Activated CD4-positive, alpha-beta memory T cell treated with anti-CD3 and anti-CD28 coated beads for 36 hours (primary cell): ENCODE measurements around the gene MOB3C. TPM values are rescaled to one million over a fixed set of nuclear protein-coding genes. Genes with fewer than 3 reads are reported as not detected.
"Not testable (repeated sequence)": the region's sequence is repeated elsewhere in the genome, so short reads cannot be mapped to it uniquely, and the experiment has no call there.

Experiments
- CTCF ChIA-PET: fragments of 350-600 bp; sonication (Branson Sonifier 250); formaldehyde crosslinking; loops from one replicate; lab custom pipeline; 2021; ENCODE audit warnings: antibody characterized with exemption, inconsistent platforms; lab: Charles Lee
- POLR2A ChIA-PET: fragments of 350-600 bp; sonication (Branson Sonifier 250); formaldehyde crosslinking; loops from one replicate; lab custom pipeline; 2021; ENCODE audit warnings: antibody characterized with exemption; lab: Charles Lee
- DNase-seq: peaks from one replicate; pipeline ENCODE4 v3.0.0-alpha.2; 2020
- H3K27ac Mint-ChIP-seq: one replicate; pipeline ENCODE4 v1.8.0; 2021; ENCODE audit warnings: mixed read lengths
- H3K27me3 Mint-ChIP-seq: one replicate; pipeline ENCODE4 v1.8.0; 2021; ENCODE audit warnings: mixed read lengths
- H3K36me3 Mint-ChIP-seq: one replicate; pipeline ENCODE4 v1.8.0; 2021; ENCODE audit warnings: mixed read lengths
- H3K4me1 Mint-ChIP-seq: one replicate; pipeline ENCODE4 v1.8.0; 2021; ENCODE audit warnings: low read depth, mixed read lengths
- H3K4me3 Mint-ChIP-seq: one replicate; pipeline ENCODE4 v1.8.0; 2021; ENCODE audit warnings: mild to moderate bottlenecking, mixed read lengths
- H3K9me3 Mint-ChIP-seq: one replicate; pipeline ENCODE4 v1.8.0; 2021; ENCODE audit warnings: mixed read lengths
- intact Hi-C: fragments of 100-400 bp; cut with micrococcal nuclease; formaldehyde crosslinking; loops from one replicate; pipeline ENCODE4 v1.15.1; 2023
- total RNA-seq, 2 experiments: library from RNA; stranded (reverse); gene quantifications; one replicate each; pipeline ENCODE4 v1.2.3, GENCODE V29; 2021

The MOB3C gene
- total RNA-seq, 2 experiments from 2014 or later: 8.2 to 10.0 TPM

- H3K4me1 Mint-ChIP-seq: peaks cover 14% of the 10 kb centered on the region
- intact Hi-C loops: no loop called here
- peaks cover 57% of the 10 kb centered on the region for H3K36me3 Mint-ChIP-seq
- CTCF ChIA-PET: interaction anchor here (0.6 to 0.8 kb wide), 2 partner anchors 36 to 94 kb away, joined by 3 read pairs; partner anchors contain the start of gene MOB3C
- H3K27me3 Mint-ChIP-seq: no peaks in the 10 kb centered on the region
- POLR2A ChIA-PET: no interaction called here
- H3K27ac Mint-ChIP-seq: no peak overlapping the region
- H3K9me3 Mint-ChIP-seq: peaks cover 4% of the 10 kb centered on the region
- H3K4me3 Mint-ChIP-seq: no peak overlapping the region
- DNase-seq: no peak
Observed at GRCh38 chr1:46652321-46653100, 35.9 kb upstream of the MOB3C start.

GRCh38 chr1:46651152-46651551 lies 34.5 kb upstream of the MOB3C start:
- H3K27me3 Mint-ChIP-seq, H3K4me3 Mint-ChIP-seq, DNase-seq, intact Hi-C loops, POLR2A ChIA-PET, H3K9me3 Mint-ChIP-seq, H3K27ac Mint-ChIP-seq, CTCF ChIA-PET: not testable (repeated sequence)
- Mint-ChIP-seq H3K4me1 (peaks cover 24% of the 10 kb centered on the region), H3K36me3 (peaks cover 64% of the 10 kb centered on the region)

- no peak overlapping the region for H3K4me3 Mint-ChIP-seq
- no peak for DNase-seq
- H3K27ac Mint-ChIP-seq: no peak overlapping the region
- peaks cover 58% of the 10 kb centered on the region for H3K36me3 Mint-ChIP-seq
- peaks cover 24% of the 10 kb centered on the region for H3K4me1 Mint-ChIP-seq
- peaks cover 7% of the 10 kb centered on the region for H3K9me3 Mint-ChIP-seq
- CTCF ChIA-PET: no interaction called here
- no peaks in the 10 kb centered on the region for H3K27me3 Mint-ChIP-seq
- intact Hi-C loops: no loop called here
- POLR2A ChIA-PET: no interaction called here
Observed at GRCh38 chr1:46650491-46650890, 33.9 kb upstream of the MOB3C start.

- intact Hi-C loops: no loop called here
- H3K9me3 Mint-ChIP-seq: peaks cover 7% of the 10 kb centered on the region
- H3K36me3 Mint-ChIP-seq: peaks cover 55% of the 10 kb centered on the region
- CTCF ChIA-PET: interaction anchor here (0.6 to 1.3 kb wide), 2 partner anchors 9 to 114 kb away, joined by 3 to 6 read pairs; no protein-coding TSS in a partner anchor
- H3K4me3 Mint-ChIP-seq: no peak overlapping the region
- no peak for DNase-seq
- POLR2A ChIA-PET: interaction anchor here (1.2 kb wide), 1 partner anchor 46 kb away, joined by 4 read pairs; the partner anchor contains the start of gene MKNK1
- H3K27me3 Mint-ChIP-seq: no peaks in the 10 kb centered on the region
- H3K4me1 Mint-ChIP-seq: peaks cover 24% of the 10 kb centered on the region
- H3K27ac Mint-ChIP-seq: no peak overlapping the region
Observed at GRCh38 chr1:46649764-46650163, 33.2 kb upstream of the MOB3C start.

- ChIA-PET POLR2A (interaction anchor here (1.0 kb wide), 1 partner anchor 20 kb away, joined by 3 read pairs; the partner anchor contains the start of gene ATPAF1), CTCF (no interaction called here)
- intact Hi-C loops: no loop called here
- H3K36me3 Mint-ChIP-seq: peaks cover 42% of the 10 kb centered on the region
- no peaks in the 10 kb centered on the region for H3K27me3 Mint-ChIP-seq
- DNase-seq: no peak
- H3K27ac Mint-ChIP-seq: no peak overlapping the region
- H3K9me3 Mint-ChIP-seq: peaks cover 5% of the 10 kb centered on the region
- H3K4me3 Mint-ChIP-seq: no peak overlapping the region
- peaks cover 12% of the 10 kb centered on the region for H3K4me1 Mint-ChIP-seq
Observed at GRCh38 chr1:46647611-46648010, 31.0 kb upstream of the MOB3C start.

GRCh38 chr1:46646844-46647243 lies 30.2 kb upstream of the MOB3C start:
- Mint-ChIP-seq H3K27me3 (no peaks in the 10 kb centered on the region), H3K27ac (no peak overlapping the region), H3K4me1 (peaks cover 11% of the 10 kb centered on the region), H3K36me3 (peaks cover 41% of the 10 kb centered on the region), H3K9me3 (peaks cover 4% of the 10 kb centered on the region), H3K4me3 (no peak overlapping the region)
- ChIA-PET CTCF (no interaction called here), POLR2A (no interaction called here)
- DNase-seq: no peak
- intact Hi-C loops: no loop called here

GRCh38 chr1:46646331-46646730 lies 29.7 kb upstream of the MOB3C start:
- peaks cover 4% of the 10 kb centered on the region for H3K9me3 Mint-ChIP-seq
- peaks cover 11% of the 10 kb centered on the region for H3K4me1 Mint-ChIP-seq
- H3K36me3 Mint-ChIP-seq: peaks cover 40% of the 10 kb centered on the region
- ChIA-PET POLR2A (no interaction called here), CTCF (no interaction called here)
- intact Hi-C loops: no loop called here
- no peak overlapping the region for H3K4me3 Mint-ChIP-seq
- H3K27ac Mint-ChIP-seq: no peak overlapping the region
- H3K27me3 Mint-ChIP-seq: no peaks in the 10 kb centered on the region
- DNase-seq: no peak

- DNase-seq: no peak
- peaks cover 11% of the 10 kb centered on the region for H3K4me1 Mint-ChIP-seq
- POLR2A ChIA-PET: no interaction called here
- intact Hi-C loops: no loop called here
- no peaks in the 10 kb centered on the region for H3K27me3 Mint-ChIP-seq
- no peak overlapping the region for H3K27ac Mint-ChIP-seq
- CTCF ChIA-PET: interaction anchor here (1.1 kb wide), 1 partner anchor 20 kb away, joined by 3 read pairs; no protein-coding TSS in a partner anchor
- no peak overlapping the region for H3K4me3 Mint-ChIP-seq
- H3K9me3 Mint-ChIP-seq: peaks cover 4% of the 10 kb centered on the region
- H3K36me3 Mint-ChIP-seq: peaks cover 40% of the 10 kb centered on the region
Observed at GRCh38 chr1:46645815-46646214, 29.2 kb upstream of the MOB3C start.

- Mint-ChIP-seq H3K4me1 (peaks cover 11% of the 10 kb centered on the region), H3K27ac (no peak overlapping the region), H3K36me3 (peaks cover 31% of the 10 kb centered on the region), H3K27me3 (no peaks in the 10 kb centered on the region), H3K4me3 (no peak overlapping the region), H3K9me3 (peaks cover 4% of the 10 kb centered on the region)
- DNase-seq: no peak
- CTCF ChIA-PET: no interaction called here
- POLR2A ChIA-PET: interaction anchor here (0.6 to 0.7 kb wide), 2 partner anchors 8 to 15 kb away, joined by 3 read pairs; no protein-coding TSS in a partner anchor
- intact Hi-C loops: no loop called here
Observed at GRCh38 chr1:46643368-46643775, 26.8 kb upstream of the MOB3C start.

GRCh38 chr1:46642115-46642680 lies 25.6 kb upstream of the MOB3C start:
- H3K9me3 Mint-ChIP-seq: no peaks in the 10 kb centered on the region
- no peak for DNase-seq
- H3K4me3 Mint-ChIP-seq: no peak overlapping the region
- no peaks in the 10 kb centered on the region for H3K27me3 Mint-ChIP-seq
- CTCF ChIA-PET: no interaction called here
- peaks cover 27% of the 10 kb centered on the region for H3K36me3 Mint-ChIP-seq
- intact Hi-C loops: no loop called here
- H3K4me1 Mint-ChIP-seq: peaks cover 7% of the 10 kb centered on the region
- POLR2A ChIA-PET: no interaction called here
- H3K27ac Mint-ChIP-seq: no peak overlapping the region

- intact Hi-C loops: no loop called here
- POLR2A ChIA-PET: no interaction called here
- Mint-ChIP-seq H3K9me3 (no peaks in the 10 kb centered on the region), H3K27me3 (no peaks in the 10 kb centered on the region), H3K27ac (no peak overlapping the region), H3K4me3 (no peak overlapping the region), H3K36me3 (peaks cover 21% of the 10 kb centered on the region), H3K4me1 (no peaks in the 10 kb centered on the region)
- no peak for DNase-seq
- CTCF ChIA-PET: no interaction called here
Observed at GRCh38 chr1:46639547-46639946, 22.9 kb upstream of the MOB3C start.

- H3K27me3 Mint-ChIP-seq: no peaks in the 10 kb centered on the region
- CTCF ChIA-PET: no interaction called here
- intact Hi-C loops: no loop called here
- no peak overlapping the region for H3K4me3 Mint-ChIP-seq
- no peak overlapping the region for H3K27ac Mint-ChIP-seq
- no peaks in the 10 kb centered on the region for H3K4me1 Mint-ChIP-seq
- POLR2A ChIA-PET: no interaction called here
- no peak for DNase-seq
- peaks cover 21% of the 10 kb centered on the region for H3K36me3 Mint-ChIP-seq
- no peaks in the 10 kb centered on the region for H3K9me3 Mint-ChIP-seq
Observed at GRCh38 chr1:46638921-46639320, 22.3 kb upstream of the MOB3C start.
